Natural killer cell (primary cell): ENCODE results near the gene CMSS1. TPM values are rescaled to one million over a fixed set of nuclear protein-coding genes. Genes with fewer than 3 reads are reported as not detected.

Experiments
- ATAC-seq, 3 donors: fragments of 150-1000 bp in 2 of 3; fragments of 200-7000 bp in 1 of 3; cut with Tn5 transposase; 1 replicate in 1 of 3; 2 replicates in 2 of 3; pipeline ENCODE4 v1.10.0; 2021; ENCODE audit warnings: mild to moderate bottlenecking in 2 of 3, moderate library complexity in 2 of 3
- DNase-seq, 2 donors: peaks; one replicate each; pipeline versions ENCODE4 v3.0.0 to v3.0.0-alpha.2; 2013 to 2021; ENCODE audit warnings: mixed read lengths in 1 of 2
- H3K27ac ChIP-seq: one replicate; pipeline ENCODE4 v1.5.1; 2013; ENCODE audit warnings: mild to moderate bottlenecking, low read length
- H3K27me3 ChIP-seq: one replicate; pipeline ENCODE4 v1.6.1; 2013; ENCODE audit warnings: low read length; ENCODE audit not compliant: control insufficient read depth, insufficient read depth
- H3K36me3 ChIP-seq: one replicate; pipeline ENCODE4 v1.6.1; 2013; ENCODE audit warnings: low read length; ENCODE audit not compliant: control insufficient read depth, insufficient read depth
- H3K4me1 ChIP-seq: one replicate; pipeline ENCODE4 v1.6.1; 2013; ENCODE audit warnings: low read length; ENCODE audit not compliant: control insufficient read depth, insufficient read depth
- H3K4me3 ChIP-seq: one replicate; pipeline ENCODE4 v1.5.1; 2013; ENCODE audit warnings: low read length
- H3K9me3 ChIP-seq: one replicate; pipeline ENCODE4 v1.6.1; 2013; ENCODE audit warnings: low read length; ENCODE audit not compliant: control insufficient read depth, insufficient read depth
- H3K27ac Mint-ChIP-seq, 2 donors: one replicate each; pipeline ENCODE4 v1.8.0; 2022; ENCODE audit warnings: mild to moderate bottlenecking in 2 of 2, mixed read lengths in 2 of 2, moderate library complexity in 1 of 2
- H3K27me3 Mint-ChIP-seq, 2 donors: one replicate each; pipeline ENCODE4 v1.8.0; 2022; ENCODE audit warnings: low read depth in 2 of 2, mixed read lengths in 2 of 2
- H3K36me3 Mint-ChIP-seq: one replicate; pipeline ENCODE4 v1.8.0; 2022; ENCODE audit warnings: mixed read lengths
- H3K4me1 Mint-ChIP-seq, 2 donors: one replicate each; pipeline ENCODE4 v1.8.0; 2022; ENCODE audit warnings: mixed read lengths in 2 of 2
- H3K4me3 Mint-ChIP-seq: one replicate; pipeline ENCODE4 v1.8.0; 2022; ENCODE audit warnings: mild to moderate bottlenecking, moderate library complexity, mixed read lengths
- H3K9me3 Mint-ChIP-seq, 2 donors: one replicate each; pipeline ENCODE4 v1.8.0; 2022; ENCODE audit warnings: mixed read lengths in 2 of 2
- CTCF ChIP-seq: fragments of 200-600 bp; IDR thresholded peaks from one replicate; pipeline ENCODE4 v1.8.0; 2022; ENCODE audit warnings: antibody characterized with exemption
- WGBS: methylation state at CpG from one replicate; pipeline ENCODE4 v1.1.7; 2013; ENCODE audit warnings: missing lambda C conversion rate; ENCODE audit not compliant: insufficient coverage; 5-methylcytosine and 5-hydroxymethylcytosine counted together
- intact Hi-C: fragments of 100-400 bp; cut with micrococcal nuclease; formaldehyde crosslinking; loops from one replicate; pipeline ENCODE4 v1.14.2; 2022
- total RNA-seq, 4 donors: library from RNA; stranded (reverse); fragments of 120-200 nt in 1 of 4; gene quantifications; one replicate each; pipeline versions ENCODE4 v1.2.3 to v1.2.4, GENCODE V29; 2013 to 2022

Gene CMSS1
- total RNA-seq, 3 donors from 2014 or later (not counting 1 experiment from before 2014, with no cell fraction given): 7.8 to 12.7 (median 9.2) TPM

- Histone ChIP-seq H3K9me3 (no peaks in the 10 kb centered on the region), H3K4me3 (no peak overlapping the region), H3K27ac (no peak overlapping the region), H3K27me3 (no peaks in the 10 kb centered on the region), H3K36me3 (no peaks in the 10 kb centered on the region), H3K4me1 (peaks cover 24% of the 10 kb centered on the region)
- no peak overlapping the region for H3K4me3 Mint-ChIP-seq
- peaks cover 41 to 46% of the 10 kb centered on the region in 2 donors for H3K4me1 Mint-ChIP-seq
- no peaks in the 10 kb centered on the region for H3K27me3 Mint-ChIP-seq
- ATAC-seq (no peak), DNase-seq (no peak)
- WGBS: 86% methylated on average over 3 of the region's 3 CpGs
- H3K27ac Mint-ChIP-seq: peak overlapping the region in 1 of 2 donors; percentile 58
- no peaks in the 10 kb centered on the region for H3K36me3 Mint-ChIP-seq
- TF ChIP-seq CTCF: no peak
- intact Hi-C loops: loop anchor here (1.0 to 5.0 kb wide), 2 partner anchors 185 to 523 kb away; no protein-coding TSS in a partner anchor
- no peaks in the 10 kb centered on the region for H3K9me3 Mint-ChIP-seq
These were observed 251.8 kb downstream of the CMSS1 start for GRCh38 chr3:100069472-100069871.

- Histone ChIP-seq H3K4me3 (no peak overlapping the region), H3K27me3 (no peaks in the 10 kb centered on the region), H3K9me3 (no peaks in the 10 kb centered on the region), H3K4me1 (peaks cover 24% of the 10 kb centered on the region), H3K36me3 (no peaks in the 10 kb centered on the region), H3K27ac (no peak overlapping the region)
- Mint-ChIP-seq H3K9me3 (no peaks in the 10 kb centered on the region), H3K4me3 (peak overlapping the region; percentile 78), H3K27me3 (no peaks in the 10 kb centered on the region), H3K36me3 (no peaks in the 10 kb centered on the region), H3K4me1 (peaks cover 61 to 65% of the 10 kb centered on the region in 2 donors), H3K27ac (peak overlapping the region; percentile 75 to 77)
- WGBS: 100% methylated on average over 2 of the region's 3 CpGs
- peak; percentile 55 to 71 (median 67) for ATAC-seq
- intact Hi-C loops: no loop called here
- DNase-seq: peak in 1 of 2 donors; percentile 24
- no peak for TF ChIP-seq CTCF
These were observed 254.8 kb downstream of the CMSS1 start for GRCh38 chr3:100072326-100073048.

- H3K4me3 ChIP-seq: no peak overlapping the region
These were observed 255.5 kb downstream of the CMSS1 start for GRCh38 chr3:100073049-100073713.

More at GRCh38 chr3:100073049-100073713, 255.5 kb downstream of the CMSS1 start:
- ATAC-seq (no peak), DNase-seq (no peak)
- intact Hi-C loops: no loop called here
- WGBS: 50% methylated on average over 1 of the region's 1 CpG
- Histone ChIP-seq H3K36me3 (no peaks in the 10 kb centered on the region), H3K9me3 (no peaks in the 10 kb centered on the region), H3K27me3 (no peaks in the 10 kb centered on the region), H3K27ac (no peak overlapping the region), H3K4me1 (peaks cover 24% of the 10 kb centered on the region)
- Mint-ChIP-seq H3K4me1 (peaks cover 61 to 65% of the 10 kb centered on the region in 2 donors), H3K4me3 (peak overlapping the region; percentile 78), H3K27ac (peak overlapping the region; percentile 75 to 77), H3K36me3 (no peaks in the 10 kb centered on the region), H3K9me3 (no peaks in the 10 kb centered on the region), H3K27me3 (no peaks in the 10 kb centered on the region)
- TF ChIP-seq CTCF: no peak
